Left cardiac atrium (tissue), 4 donors: ENCODE results near the gene ANKRD13A. TPM values are rescaled to one million over a fixed set of nuclear protein-coding genes. Genes with fewer than 3 reads are reported as not detected.
"Not testable (repeated sequence)": the region's sequence is repeated elsewhere in the genome, so short reads cannot be mapped to it uniquely, and the experiment has no call there.

Experiments
- ATAC-seq, 2 donors: fragments of 200-7000 bp; cut with Tn5 transposase; one replicate each; pipeline ENCODE4 v1.9.1; 2020; ENCODE audit warnings: mild to moderate bottlenecking in 2 of 2, moderate library complexity in 2 of 2
- DNase-seq: peaks from one replicate; pipeline ENCODE4 v3.0.0-alpha.2; 2020
- intact Hi-C, 2 donors: fragments of 100-400 bp; cut with DNase I; formaldehyde crosslinking; loops; one replicate each; pipeline versions ENCODE4 v1.14.1 to v1.15.1; 2022 to 2023
- total RNA-seq, 2 donors: library from RNA; stranded (reverse); fragmentation: NEBNext Ultra II Directional; extraction: Animal tissue kit (Norgen Biotek cat#: 25700); gene quantifications; one replicate each; pipeline ENCODE4 v1.2.1, GENCODE V29; 2021
- donor health status: DM: no; HTN: yes; CAD: no.
- donor health status: DM: no; HTN: yes; CAD: no; lungs with severe emphysema.
- donor health status: DM: yes; HTN: yes; CAD: no.
- donor health status: Dilated cardiomyopathy.

ANKRD13A gene
- total RNA-seq, 2 donors from 2014 or later, result 18.7 to 20.4 TPM

GRCh38 chr12:109981311-109981710 is 17.9 kb upstream of the ANKRD13A start:
- intact Hi-C loops, result no loop called here
- no peak for ATAC-seq
- no peak for DNase-seq

- DNase-seq (no peak), ATAC-seq (peak in 1 of 2 donors; percentile 37)
- intact Hi-C loops, result no loop called here
Measured at GRCh38 chr12:109982210-109982609, 17.0 kb upstream of the ANKRD13A start.

GRCh38 chr12:109983432-109984142 is 15.6 kb upstream of the ANKRD13A start:
- DNase-seq (no peak), ATAC-seq (peak in 1 of 2 donors; percentile 22)
- intact Hi-C loops, result no loop called here

- DNase-seq, intact Hi-C loops, ATAC-seq: not testable (repeated sequence)
Measured at GRCh38 chr12:109986236-109986635, 13.0 kb upstream of the ANKRD13A start.

- intact Hi-C loops, result no loop called here
- DNase-seq (no peak), ATAC-seq (no peak)
Measured at GRCh38 chr12:109987615-109988014, 11.6 kb upstream of the ANKRD13A start.

GRCh38 chr12:109988274-109988673 is 11.0 kb upstream of the ANKRD13A start:
- intact Hi-C loops, result no loop called here
- DNase-seq, result no peak
- no peak for ATAC-seq

- no peak for DNase-seq
- intact Hi-C loops, result no loop called here
- no peak for ATAC-seq
Measured at GRCh38 chr12:109988903-109989302, 10.3 kb upstream of the ANKRD13A start.

- ATAC-seq, result no peak
- DNase-seq, result no peak
- intact Hi-C loops, result no loop called here
Measured at GRCh38 chr12:109989380-109989779, 9.8 kb upstream of the ANKRD13A start.

- DNase-seq, result no peak
- no peak for ATAC-seq
- intact Hi-C loops, result no loop called here
Measured at GRCh38 chr12:109991586-109991985, 7.6 kb upstream of the ANKRD13A start.

GRCh38 chr12:109993091-109993490 is 6.1 kb upstream of the ANKRD13A start:
- intact Hi-C loops, result no loop called here
- DNase-seq (no peak), ATAC-seq (no peak)

- DNase-seq, result no peak
- no peak for ATAC-seq
- intact Hi-C loops, result no loop called here
Measured at GRCh38 chr12:109994401-109995175, 4.6 kb upstream of the ANKRD13A start.

- intact Hi-C loops, result no loop called here
- DNase-seq, result no peak
- ATAC-seq, result no peak
Measured at GRCh38 chr12:109995361-109995685, 3.9 kb upstream of the ANKRD13A start.

GRCh38 chr12:109995686-109996482 is 3.3 kb upstream of the ANKRD13A start, which contains the start of gene GIT2:
Gene GIT2 (minus strand): TSS chr12:109996368. CDS start chr12:109996224, 144 bp downstream.
- intact Hi-C loops, result no loop called here
- ATAC-seq, result peak; percentile 91 to 93

GRCh38 chr12:109996483-109996853 is 2.8 kb upstream of the ANKRD13A start:
- DNase-seq (no peak), ATAC-seq (no peak)
- intact Hi-C loops, result no loop called here

More at GRCh38 chr12:109995686-109996482, 3.3 kb upstream of the ANKRD13A start, which contains the start of gene GIT2:
- peak; percentile 95 for DNase-seq

GRCh38 chr12:109997393-109997792 is 1.8 kb upstream of the ANKRD13A start:
- ATAC-seq (no peak), DNase-seq (no peak)
- intact Hi-C loops, result no loop called here

- ATAC-seq (no peak), DNase-seq (no peak)
- intact Hi-C loops, result no loop called here
Measured at GRCh38 chr12:109998241-109998903, 858 bp upstream of the ANKRD13A start.

- no peak for ATAC-seq
- no peak for DNase-seq
- intact Hi-C loops, result no loop called here
Measured at GRCh38 chr12:109999649-109999971, 380 bp downstream of the ANKRD13A start.

GRCh38 chr12:109999983-110000505 is 814 bp downstream of the ANKRD13A start:
- intact Hi-C loops, result no loop called here
- DNase-seq, result no peak
- no peak for ATAC-seq

GRCh38 chr12:110001596-110001995 is 2.4 kb downstream of the ANKRD13A start:
- intact Hi-C loops, result no loop called here

More at GRCh38 chr12:110001596-110001995, 2.4 kb downstream of the ANKRD13A start:
- no peak for ATAC-seq
- no peak for DNase-seq
